GM18511 (cell line): ENCODE results near the gene LOXL3.
A peak's percentile ranks its signal among the peaks of the same experiment; 100 is the strongest.

Source experiments
- ATAC-seq: cut with Tn5 transposase; IDR thresholded peaks from one replicate; pipeline ENCODE4 v1.9.1; 2021; ENCODE audit warnings: mild to moderate bottlenecking, moderate library complexity; ENCODE audit not compliant: unreplicated experiment

LOXL3 gene

GRCh38 chr2:74530239-74531187 lies 23.2 kb downstream of the LOXL3 start:
- peak; percentile 33 for ATAC-seq

- peak; percentile 86 for ATAC-seq
Observed at GRCh38 chr2:74529357-74530238, 24.1 kb downstream of the LOXL3 start, which contains the start of the genes AUP1 and HTRA2. Gene AUP1, minus strand, starts transcription at chr2:74529706. Its CDS starts 77 bp downstream, at chr2:74529629. Gene HTRA2, plus strand, starts transcription at chr2:74529933. Its CDS starts 74 bp downstream, at chr2:74530007.

- ATAC-seq: peak; percentile 6
Observed at GRCh38 chr2:74528600-74529356, 25.0 kb downstream of the LOXL3 start.

- ATAC-seq: no peak
Observed at GRCh38 chr2:74527741-74528140, 26.0 kb downstream of the LOXL3 start.

GRCh38 chr2:74526649-74527230 lies 27.0 kb downstream of the LOXL3 start:
- no peak for ATAC-seq

GRCh38 chr2:74525717-74526648 lies 27.8 kb downstream of the LOXL3 start, which contains the start of gene DQX1:
Gene DQX1, minus strand, starts transcription at chr2:74526231. Its CDS starts 502 bp downstream, at chr2:74525729.
- no peak for ATAC-seq

- no peak for ATAC-seq
Observed at GRCh38 chr2:74524955-74525716, 28.6 kb downstream of the LOXL3 start.

GRCh38 chr2:74524005-74524404 lies 29.7 kb downstream of the LOXL3 start:
- ATAC-seq: no peak

- no peak for ATAC-seq
Observed at GRCh38 chr2:74522516-74522915, 31.2 kb downstream of the LOXL3 start.

- ATAC-seq: no peak
Observed at GRCh38 chr2:74516650-74517049, 37.1 kb downstream of the LOXL3 start.

- peak; percentile 63 for ATAC-seq
Observed at GRCh38 chr2:74515981-74516633, 37.6 kb downstream of the LOXL3 start.

- ATAC-seq: no peak
Observed at GRCh38 chr2:74515271-74515980, 38.3 kb downstream of the LOXL3 start.

GRCh38 chr2:74514368-74515270 lies 39.1 kb downstream of the LOXL3 start, which contains the start of gene TLX2:
Gene TLX2, plus strand, starts transcription at chr2:74514450. Its CDS starts 357 bp downstream, at chr2:74514807.
- no peak for ATAC-seq

- ATAC-seq: no peak
Observed at GRCh38 chr2:74513605-74514367, 40.0 kb downstream of the LOXL3 start.
